Effector memory CD4-positive, alpha-beta T cell (primary cell): Measurements from ENCODE around the gene PIGR.

ENCODE experiments used
- DNase-seq, 3 donors: peaks; one replicate each; pipeline ENCODE4 v3.0.0-alpha.2; 2020
- H3K27ac ChIP-seq: 2 replicates; pipeline ENCODE4 v1.7.0; 2013; ENCODE audit warnings: mild to moderate bottlenecking, low read length, moderate library complexity; ENCODE audit not compliant: insufficient read depth, poor library complexity, severe bottlenecking
- H3K27me3 ChIP-seq: replicated peaks from 2 replicates; pipeline ENCODE4 v1.7.0; 2013; ENCODE audit warnings: mild to moderate bottlenecking, low read length; ENCODE audit not compliant: insufficient read depth, control insufficient read depth, poor library complexity, severe bottlenecking
- H3K36me3 ChIP-seq: 2 replicates; pipeline ENCODE4 v1.7.0; 2013; ENCODE audit warnings: mild to moderate bottlenecking, low read length, moderate library complexity; ENCODE audit not compliant: control insufficient read depth, insufficient read depth
- H3K4me1 ChIP-seq: 2 replicates; pipeline ENCODE4 v1.7.0; 2013; ENCODE audit warnings: low read length, mild to moderate bottlenecking; ENCODE audit not compliant: control insufficient read depth, insufficient read depth, poor library complexity, severe bottlenecking
- H3K4me3 ChIP-seq: 2 replicates; pipeline ENCODE4 v1.7.0; 2013; ENCODE audit warnings: low read length, low read depth, mild to moderate bottlenecking; ENCODE audit not compliant: insufficient read depth, poor library complexity, severe bottlenecking
- H3K9me3 ChIP-seq: 2 replicates; pipeline ENCODE4 v1.7.0; 2013; ENCODE audit warnings: mild to moderate bottlenecking, low read length, moderate library complexity; ENCODE audit not compliant: control insufficient read depth

Gene PIGR

DNA sequence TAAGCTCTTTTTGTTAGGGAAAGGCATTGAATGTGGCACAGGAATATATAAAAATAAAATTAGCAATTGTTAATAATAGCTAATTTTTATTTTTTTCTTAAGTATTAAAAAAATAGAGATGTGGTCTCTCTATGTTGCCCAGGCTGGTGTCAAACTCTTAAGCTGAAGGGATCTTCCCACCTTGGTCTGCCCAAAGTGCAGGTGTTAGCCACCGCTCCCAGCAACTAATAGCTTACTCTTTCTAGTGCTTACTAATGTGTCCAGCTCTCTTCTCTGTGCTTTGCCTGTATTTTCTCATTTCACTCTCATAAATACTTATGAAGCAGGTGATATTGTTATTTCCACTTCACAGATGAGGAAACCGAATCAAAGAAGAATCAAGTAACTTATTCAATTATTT lies 62.4 kb downstream of the PIGR start:
- H3K4me1 ChIP-seq = no peaks in the 10 kb centered on the region
- H3K27me3 ChIP-seq = no peaks in the 10 kb centered on the region
- DNase-seq = no peak
- H3K27ac ChIP-seq = no peak overlapping the region
- no peaks in the 10 kb centered on the region for H3K9me3 ChIP-seq
- no peaks in the 10 kb centered on the region for H3K36me3 ChIP-seq
- no peak overlapping the region for H3K4me3 ChIP-seq

- Histone ChIP-seq H3K4me3 (no peak overlapping the region), H3K4me1 (no peaks in the 10 kb centered on the region), H3K36me3 (no peaks in the 10 kb centered on the region), H3K27me3 (no peaks in the 10 kb centered on the region), H3K27ac (no peak overlapping the region), H3K9me3 (no peaks in the 10 kb centered on the region)
- DNase-seq = no peak
These were observed 63.1 kb downstream of the PIGR start for GRCh38 chr1:206883160-206883559.

GRCh38 chr1:206882555-206882954 lies 63.7 kb downstream of the PIGR start:
- no peak for DNase-seq
- H3K9me3 ChIP-seq = no peaks in the 10 kb centered on the region
- H3K4me1 ChIP-seq = no peaks in the 10 kb centered on the region
- no peak overlapping the region for H3K27ac ChIP-seq
- H3K36me3 ChIP-seq = no peaks in the 10 kb centered on the region
- H3K27me3 ChIP-seq = no peaks in the 10 kb centered on the region
- no peak overlapping the region for H3K4me3 ChIP-seq

- Histone ChIP-seq H3K27ac (no peak overlapping the region), H3K9me3 (peaks cover 3% of the 10 kb centered on the region), H3K4me3 (no peak overlapping the region), H3K36me3 (no peaks in the 10 kb centered on the region), H3K27me3 (no peaks in the 10 kb centered on the region), H3K4me1 (no peaks in the 10 kb centered on the region)
- DNase-seq = no peak
These were observed 66.0 kb downstream of the PIGR start for GRCh38 chr1:206880314-206880713.
